Posterior cingulate gyrus (tissue), 11 donors: ENCODE measurements around the gene MACROD2.
"Not testable (repeated sequence)": the region's sequence is repeated elsewhere in the genome, so short reads cannot be mapped to it uniquely, and the experiment has no call there.

Source experiments
- DNase-seq, 10 donors: peaks; one replicate each; pipeline versions ENCODE4 v3.0.0 to v3.0.0-alpha.2; 2020 to 2021; ENCODE audit warnings: mixed read lengths in 3 of 10
- intact Hi-C: fragments of 100-400 bp; cut with DNase I; formaldehyde crosslinking; loops from one replicate; pipeline ENCODE4 v1.15.1; 2023

Gene MACROD2

GRCh38 chr20:15162079-15162647 lies 1166.8 kb downstream of the MACROD2 start:
- no peak for DNase-seq
- intact Hi-C loops: no loop called here

- no peak for DNase-seq
- intact Hi-C loops: no loop called here
These were observed 1168.3 kb downstream of the MACROD2 start for GRCh38 chr20:15163632-15164031.

GRCh38 chr20:15164726-15165125 lies 1169.4 kb downstream of the MACROD2 start:
- no peak for DNase-seq
- intact Hi-C loops: no loop called here

GRCh38 chr20:15166744-15167143 lies 1171.4 kb downstream of the MACROD2 start:
- no peak for DNase-seq
- intact Hi-C loops: no loop called here

GRCh38 chr20:15171016-15171415 lies 1175.7 kb downstream of the MACROD2 start:
- no peak for DNase-seq
- intact Hi-C loops: no loop called here

GRCh38 chr20:15176929-15177328 lies 1181.6 kb downstream of the MACROD2 start:
- intact Hi-C loops: no loop called here
- DNase-seq: peak in 8 of 10 donors; percentile 8 to 71 (median 24)

- DNase-seq: no peak
- intact Hi-C loops: no loop called here
These were observed 1183.3 kb downstream of the MACROD2 start for GRCh38 chr20:15178581-15178980.

GRCh38 chr20:15179381-15179780 lies 1184.1 kb downstream of the MACROD2 start:
- DNase-seq: peak in 9 of 10 donors; percentile 30 to 94 (median 63)
- intact Hi-C loops: no loop called here

GRCh38 chr20:15179781-15180180 lies 1184.5 kb downstream of the MACROD2 start:
- intact Hi-C loops: no loop called here

GRCh38 chr20:15185322-15185721 lies 1190.0 kb downstream of the MACROD2 start:
- intact Hi-C loops: no loop called here
- DNase-seq: no peak

More at GRCh38 chr20:15179781-15180180, 1184.5 kb downstream of the MACROD2 start:
- no peak for DNase-seq

GRCh38 chr20:15185913-15186312 lies 1190.6 kb downstream of the MACROD2 start:
- DNase-seq: no peak
- intact Hi-C loops: no loop called here

- intact Hi-C loops: no loop called here
- DNase-seq: no peak
These were observed 1192.3 kb downstream of the MACROD2 start for GRCh38 chr20:15187612-15188011.

GRCh38 chr20:15188415-15188814 lies 1193.1 kb downstream of the MACROD2 start:
- DNase-seq: no peak
- intact Hi-C loops: no loop called here

GRCh38 chr20:15191082-15191723 lies 1195.9 kb downstream of the MACROD2 start:
- no peak for DNase-seq
- intact Hi-C loops: no loop called here

GRCh38 chr20:15195378-15195777 lies 1200.1 kb downstream of the MACROD2 start:
- DNase-seq: no peak
- intact Hi-C loops: no loop called here

GRCh38 chr20:15196547-15197255 lies 1201.4 kb downstream of the MACROD2 start:
- intact Hi-C loops: no loop called here
- DNase-seq: no peak

GRCh38 chr20:15198017-15198416 lies 1202.7 kb downstream of the MACROD2 start:
- intact Hi-C loops, DNase-seq: not testable (repeated sequence)

GRCh38 chr20:15199698-15200097 lies 1204.4 kb downstream of the MACROD2 start:
- no peak for DNase-seq
- intact Hi-C loops: no loop called here

GRCh38 chr20:15200147-15200565 lies 1204.8 kb downstream of the MACROD2 start:
- no peak for DNase-seq
- intact Hi-C loops: no loop called here

- no peak for DNase-seq
- intact Hi-C loops: no loop called here
These were observed 1206.3 kb downstream of the MACROD2 start for GRCh38 chr20:15201602-15202001.

- DNase-seq: no peak
- intact Hi-C loops: no loop called here
These were observed 1208.9 kb downstream of the MACROD2 start for GRCh38 chr20:15204234-15204633.

GRCh38 chr20:15205028-15205427 lies 1209.7 kb downstream of the MACROD2 start:
- intact Hi-C loops: no loop called here
- DNase-seq: no peak
